KMS-11 (cell line): Measurements from ENCODE around the gene TCEANC.
"Not testable (repeated sequence)": the region's sequence is repeated elsewhere in the genome, so short reads cannot be mapped to it uniquely, and the experiment has no call there.

Experiments used
- H2AFZ ChIP-seq: fragments of 200-600 bp; sonication (generic); 2 replicates; pipeline ENCODE4 v1.6.1; 2016; ENCODE audit warnings: antibody characterized with exemption, mixed run types, low read depth
- H3K27ac ChIP-seq: fragments of 200-600 bp; sonication (generic); 2 replicates; pipeline ENCODE4 v1.6.1; 2016; ENCODE audit warnings: mild to moderate bottlenecking, mixed run types
- H3K27me3 ChIP-seq: fragments of 200-600 bp; sonication (generic); 2 replicates; pipeline ENCODE4 v1.6.1; 2017; ENCODE audit warnings: mild to moderate bottlenecking, low read depth, mixed run types, moderate library complexity; ENCODE audit not compliant: insufficient read depth
- H3K36me3 ChIP-seq: fragments of 200-600 bp; sonication (generic); 2 replicates; pipeline ENCODE4 v1.6.1; 2017; ENCODE audit warnings: mild to moderate bottlenecking, mixed run types; ENCODE audit not compliant: insufficient read depth
- H3K4me1 ChIP-seq: fragments of 200-600 bp; sonication (generic); 2 replicates; pipeline ENCODE4 v1.6.1; 2016; ENCODE audit warnings: mild to moderate bottlenecking, low read depth, mixed run types; ENCODE audit not compliant: poor library complexity, severe bottlenecking
- H3K4me2 ChIP-seq: fragments of 200-600 bp; sonication (generic); 2 replicates; pipeline ENCODE4 v1.7.0; 2016; ENCODE audit warnings: mild to moderate bottlenecking, mixed run types
- H3K4me3 ChIP-seq: fragments of 200-600 bp; sonication (generic); IDR thresholded peaks from 2 replicates; pipeline ENCODE4 v1.6.1; 2017; ENCODE audit warnings: low read depth, low read length, mixed read lengths; ENCODE audit not compliant: insufficient read depth
- H3K79me2 ChIP-seq: fragments of 200-600 bp; sonication (generic); 2 replicates; pipeline ENCODE4 v1.6.1; 2016; ENCODE audit warnings: low read depth, mixed run types; ENCODE audit not compliant: insufficient read depth
- H3K9ac ChIP-seq: fragments of 200-600 bp; sonication (generic); 2 replicates; pipeline ENCODE4 v1.6.1; 2016; ENCODE audit warnings: mild to moderate bottlenecking, mixed run types
- H4K20me1 ChIP-seq: fragments of 200-600 bp; sonication (generic); 2 replicates; pipeline ENCODE4 v1.6.1; 2016; ENCODE audit warnings: mild to moderate bottlenecking, mixed run types; ENCODE audit not compliant: insufficient read depth
- CTCF ChIP-seq: fragments of 200-600 bp; sonication (generic); conservative IDR thresholded peaks from 2 replicates; pipeline ENCODE4 v1.6.1; 2017; ENCODE audit warnings: low read depth, mild to moderate bottlenecking, antibody characterized with exemption, low read length, moderate library complexity, mixed read lengths

The TCEANC gene

GRCh38 chrX:13638021-13638420 is 14.9 kb upstream of the TCEANC start:
- Histone ChIP-seq H2AFZ (no peak overlapping the region), H3K4me2 (no peak overlapping the region), H4K20me1 (no peaks in the 10 kb centered on the region), H3K27me3 (no peaks in the 10 kb centered on the region), H3K4me1 (peaks cover 6% of the 10 kb centered on the region), H3K9ac (no peak overlapping the region), H3K27ac (no peak overlapping the region), H3K4me3 (no peak overlapping the region), H3K36me3 (no peaks in the 10 kb centered on the region), H3K79me2 (no peaks in the 10 kb centered on the region)
- TF ChIP-seq CTCF: no peak

- TF ChIP-seq CTCF: no peak
- Histone ChIP-seq H3K27me3 (no peaks in the 10 kb centered on the region), H3K27ac (no peak overlapping the region), H3K4me3 (no peak overlapping the region), H3K9ac (no peak overlapping the region), H3K4me1 (peaks cover 6% of the 10 kb centered on the region), H3K4me2 (no peak overlapping the region), H4K20me1 (no peaks in the 10 kb centered on the region), H3K79me2 (no peaks in the 10 kb centered on the region), H3K36me3 (no peaks in the 10 kb centered on the region), H2AFZ (no peak overlapping the region)
Observed at GRCh38 chrX:13638826-13639225, 14.1 kb upstream of the TCEANC start.

- H3K27ac ChIP-seq, H3K79me2 ChIP-seq, H3K4me3 ChIP-seq, H2AFZ ChIP-seq, H4K20me1 ChIP-seq, H3K9ac ChIP-seq, H3K4me1 ChIP-seq, H3K36me3 ChIP-seq, H3K27me3 ChIP-seq, H3K4me2 ChIP-seq: not testable (repeated sequence)
Observed at GRCh38 chrX:13641684-13642083, 11.3 kb upstream of the TCEANC start.

- no peak overlapping the region for H3K27ac ChIP-seq
- peaks cover 8% of the 10 kb centered on the region for H3K4me1 ChIP-seq
- no peaks in the 10 kb centered on the region for H3K27me3 ChIP-seq
- H4K20me1 ChIP-seq: no peaks in the 10 kb centered on the region
- TF ChIP-seq CTCF: no peak
- peak overlapping the region; percentile 10; the same call in 1 of the 2 replicates for H2AFZ ChIP-seq
- no peaks in the 10 kb centered on the region for H3K79me2 ChIP-seq
- H3K4me2 ChIP-seq: no peak overlapping the region
- H3K4me3 ChIP-seq: no peak overlapping the region
- H3K36me3 ChIP-seq: no peaks in the 10 kb centered on the region
- no peak overlapping the region for H3K9ac ChIP-seq
Observed at GRCh38 chrX:13645464-13646153, 7.3 kb upstream of the TCEANC start.

- H3K4me3 ChIP-seq: no peak overlapping the region
- H2AFZ ChIP-seq: peak overlapping the region; percentile 10; the same call in 1 of the 2 replicates
- TF ChIP-seq CTCF: peak; percentile 56
- no peaks in the 10 kb centered on the region for H4K20me1 ChIP-seq
- no peak overlapping the region for H3K4me2 ChIP-seq
- no peak overlapping the region for H3K9ac ChIP-seq
- peaks cover 8% of the 10 kb centered on the region for H3K4me1 ChIP-seq
- H3K27me3 ChIP-seq: no peaks in the 10 kb centered on the region
- no peaks in the 10 kb centered on the region for H3K36me3 ChIP-seq
- no peak overlapping the region for H3K27ac ChIP-seq
- no peaks in the 10 kb centered on the region for H3K79me2 ChIP-seq
Observed at GRCh38 chrX:13646154-13646549, 6.8 kb upstream of the TCEANC start.
